Activated CD4-positive, alpha-beta T cell treated with anti-CD3 and anti-CD28 coated beads, Interleukin-2, Interleukin-4, amounts not matched to agents 100 ng/mL and 50 ng/mL, durations not matched to agents 16 hours and 8 hours (primary cell): ENCODE measurements around the gene ACSF3.
"Not testable (repeated sequence)": the region's sequence is repeated elsewhere in the genome, so short reads cannot be mapped to it uniquely, and the experiment has no call there.

Experiments
- DNase-seq: peaks from one replicate; pipeline ENCODE4 v3.0.0-alpha.2; 2020; ENCODE audit warnings: low spot score

ACSF3 gene

GRCh38 chr16:89161763-89162713 is 68.4 kb downstream of the ACSF3 start:
- no peak for DNase-seq

GRCh38 chr16:89163297-89163696 is 69.6 kb downstream of the ACSF3 start:
- DNase-seq: no peak

- no peak for DNase-seq
These were observed 70.8 kb downstream of the ACSF3 start for GRCh38 chr16:89164436-89164835.

GRCh38 chr16:89164847-89165680 is 71.4 kb downstream of the ACSF3 start:
- no peak for DNase-seq

GRCh38 chr16:89165681-89165979 is 72.0 kb downstream of the ACSF3 start:
- DNase-seq: not testable (repeated sequence)

GRCh38 chr16:89166696-89167424 is 73.2 kb downstream of the ACSF3 start:
- DNase-seq: no peak

- peak; percentile 86 for DNase-seq
These were observed 73.8 kb downstream of the ACSF3 start for GRCh38 chr16:89167425-89167941.

GRCh38 chr16:89168381-89169189 is 74.9 kb downstream of the ACSF3 start:
- no peak for DNase-seq

GRCh38 chr16:89169778-89170177 is 76.1 kb downstream of the ACSF3 start:
- no peak for DNase-seq

GRCh38 chr16:89170346-89171215 is 76.9 kb downstream of the ACSF3 start:
- no peak for DNase-seq

GRCh38 chr16:89171216-89172170 is 77.8 kb downstream of the ACSF3 start, which contains the start of gene CDH15:
TSS of gene CDH15 (plus strand) at chr16:89171748. CDS start at chr16:89171832, 84 bp downstream.
- DNase-seq: peak; percentile 96

GRCh38 chr16:89172171-89172527 is 78.5 kb downstream of the ACSF3 start:
- DNase-seq: no peak

- DNase-seq: no peak
These were observed 79.0 kb downstream of the ACSF3 start for GRCh38 chr16:89172528-89173173.

- DNase-seq: no peak
These were observed 79.7 kb downstream of the ACSF3 start for GRCh38 chr16:89173174-89173921.

- no peak for DNase-seq
These were observed 80.6 kb downstream of the ACSF3 start for GRCh38 chr16:89174055-89174827.

- no peak for DNase-seq
These were observed 81.2 kb downstream of the ACSF3 start for GRCh38 chr16:89174877-89175276.
